DMS53 treated with DMSO at 0.1 percent for 48 hours (cell line): ENCODE results near the gene PTPMT1.

Source experiments
- DNase-seq: peaks from one replicate; lab custom pipeline; 2025; ENCODE audit not compliant: unreplicated experiment; lab: John Stamatoyannopoulos, UW

PTPMT1 gene

DNA sequence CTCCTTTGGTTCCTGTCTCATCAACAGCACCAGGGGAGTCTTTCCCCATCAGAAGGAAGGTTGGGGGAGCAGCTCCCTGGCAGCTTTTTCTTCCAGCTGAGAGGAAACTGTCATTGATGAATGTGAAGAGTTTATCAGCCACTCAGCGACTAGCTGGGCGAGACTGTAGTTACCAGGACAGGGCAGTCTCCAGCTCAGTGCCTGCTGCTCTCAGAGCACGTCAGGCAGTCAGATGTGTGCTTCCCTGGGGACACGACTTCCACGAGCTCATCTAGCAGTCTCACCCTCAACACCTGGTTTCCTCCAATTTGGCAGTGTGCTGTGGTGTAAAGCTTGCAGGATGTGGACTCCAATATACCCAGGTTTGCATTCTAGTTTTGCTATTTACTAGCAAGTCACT lies 41.3 kb downstream of the PTPMT1 start:
- no peak for DNase-seq

GRCh38 chr11:47607380-47607779 lies 42.0 kb downstream of the PTPMT1 start:
- DNase-seq, result no peak

DNA sequence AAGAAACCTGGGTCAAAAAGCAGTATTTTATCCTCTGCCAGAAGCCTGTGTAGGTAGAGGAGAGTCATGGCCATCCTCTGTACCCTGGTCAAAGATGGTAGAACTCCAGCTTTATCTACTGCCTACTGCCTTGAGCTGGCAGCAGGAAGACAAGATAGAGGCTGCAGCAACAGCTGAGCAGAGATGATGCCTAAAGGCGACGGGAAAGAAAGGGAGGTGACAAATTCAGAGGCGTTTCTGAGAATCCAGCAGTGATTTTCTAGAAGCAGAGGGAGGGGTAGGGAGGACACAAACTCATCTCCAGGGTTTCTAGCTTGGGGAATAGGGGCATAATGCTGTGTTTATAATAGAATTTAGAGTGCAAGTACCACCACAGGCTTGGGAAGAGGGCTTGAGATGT lies 44.3 kb downstream of the PTPMT1 start:
- no peak for DNase-seq

GRCh38 chr11:47611348-47611794 lies 46.0 kb downstream of the PTPMT1 start:
- no peak for DNase-seq

DNA sequence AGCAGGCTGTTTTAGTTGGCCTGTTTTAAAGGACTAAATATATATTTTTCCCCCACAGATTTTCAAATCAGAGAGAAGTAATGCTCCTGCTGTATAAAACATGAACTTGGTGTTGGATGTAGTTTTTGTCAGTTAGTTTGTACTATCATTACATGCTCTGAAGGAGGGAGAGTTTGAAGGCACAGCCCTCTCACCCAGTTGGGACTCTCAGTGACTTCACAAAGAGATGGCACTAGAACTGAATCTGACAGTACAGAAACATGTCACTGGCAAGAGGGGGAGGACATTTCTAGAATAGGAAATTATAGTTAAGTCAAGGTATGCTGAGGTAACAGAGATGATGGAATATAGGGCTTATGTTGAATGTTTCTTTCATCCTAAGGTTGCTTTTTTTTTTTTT lies 49.9 kb downstream of the PTPMT1 start:
- DNase-seq, result no peak

GRCh38 chr11:47616726-47617416 lies 51.5 kb downstream of the PTPMT1 start:
- DNase-seq, result no peak

DNA sequence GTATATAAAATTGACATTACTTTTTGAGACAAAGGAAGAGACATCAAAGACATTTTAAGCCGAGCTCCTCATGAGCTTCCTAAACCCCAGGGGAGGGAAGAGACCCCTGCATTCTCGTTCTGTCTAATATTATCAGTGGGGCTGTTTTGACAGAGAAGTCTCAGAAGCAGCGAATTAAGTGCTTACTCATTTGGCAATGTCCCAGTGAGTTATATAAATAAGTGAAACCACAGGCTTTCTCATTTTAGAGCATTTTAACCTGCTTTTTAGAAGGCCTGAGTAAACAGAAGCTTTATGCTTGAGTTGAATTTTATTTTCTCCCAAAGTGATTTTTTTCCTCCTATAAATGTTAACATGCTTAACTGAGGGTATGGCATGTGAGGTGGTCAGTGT lies 52.0 kb downstream of the PTPMT1 start:
- no peak for DNase-seq

GRCh38 chr11:47620836-47621378 lies 55.5 kb downstream of the PTPMT1 start:
- no peak for DNase-seq
